DND-41 (cell line): ENCODE results near the gene DNLZ.
A peak's percentile ranks its signal among the peaks of the same experiment; 100 is the strongest.

ENCODE experiments used
- ATAC-seq: fragments of 200-7000 bp; cut with Tn5 transposase; 3 replicates; pipeline ENCODE4 v1.9.1; 2021; ENCODE audit warnings: low read depth; ENCODE audit not compliant: insufficient read depth
- DNase-seq: peaks from one replicate; pipeline ENCODE4 v3.0.0-alpha.2; 2020
- H2AFZ ChIP-seq: 2 replicates; pipeline ENCODE4 v1.6.0; 2012; ENCODE audit warnings: low read depth, low read length
- H3K27ac ChIP-seq: 2 replicates; pipeline ENCODE4 v1.5.1; 2012; ENCODE audit warnings: low read length, inconsistent platforms
- H3K27me3 ChIP-seq: fragments of 200-600 bp; sonication (generic); 2 replicates; pipeline ENCODE4 v1.6.0; 2012; ENCODE audit warnings: low read length, mild to moderate bottlenecking, inconsistent platforms; ENCODE audit not compliant: insufficient read depth, poor library complexity
- H3K36me3 ChIP-seq: 2 replicates; pipeline ENCODE4 v1.5.1; 2012; ENCODE audit warnings: low read length, inconsistent platforms; ENCODE audit not compliant: insufficient read depth
- H3K4me1 ChIP-seq: 2 replicates; pipeline ENCODE4 v1.5.1; 2012; ENCODE audit warnings: mild to moderate bottlenecking, low read length; ENCODE audit not compliant: insufficient read depth
- H3K4me2 ChIP-seq: 2 replicates; pipeline ENCODE4 v1.6.0; 2012; ENCODE audit warnings: mild to moderate bottlenecking, moderate library complexity, low read length, inconsistent platforms; ENCODE audit not compliant: insufficient read depth
- H3K4me3 ChIP-seq, 2 experiments: fragments of 200-600 bp in 1 of 2; shearing (Covaris generic) in 1 of 2; 2 replicates each; pipeline ENCODE4 v1.5.1; 2012 to 2016; ENCODE audit warnings: inconsistent platforms in 2 of 2, low read length in 2 of 2, mild to moderate bottlenecking in 2 of 2, low read depth in 1 of 2, moderate library complexity in 1 of 2
- H3K79me2 ChIP-seq: 2 replicates; pipeline ENCODE4 v1.6.0; 2012; ENCODE audit warnings: low read length, inconsistent platforms; ENCODE audit not compliant: insufficient read depth
- H3K9ac ChIP-seq: 2 replicates; pipeline ENCODE4 v1.6.0; 2012; ENCODE audit warnings: low read depth, mild to moderate bottlenecking, inconsistent platforms, low read length, moderate library complexity
- H3K9me3 ChIP-seq: 2 replicates; pipeline ENCODE4 v1.5.1; 2012; ENCODE audit warnings: low read length, moderate library complexity, mild to moderate bottlenecking, inconsistent platforms; ENCODE audit not compliant: insufficient read depth, severe bottlenecking
- H4K20me1 ChIP-seq: 2 replicates; pipeline ENCODE4 v1.6.0; 2012; ENCODE audit warnings: low read length; ENCODE audit not compliant: insufficient read depth
- EZH2 ChIP-seq: IDR thresholded peaks from 3 replicates; pipeline ENCODE4 v1.6.1; 2012; ENCODE audit warnings: borderline replicate concordance, low read depth, mild to moderate bottlenecking, moderate library complexity, low read length, inconsistent platforms; ENCODE audit not compliant: severe bottlenecking
- TF ChIP-seq, protein P1 (sequence below): IDR thresholded peaks from 2 replicates; pipeline ENCODE4 v1.5.1; 2012; ENCODE audit warnings: borderline replicate concordance, low read length, moderate library complexity, mild to moderate bottlenecking; ENCODE audit not compliant: poor library complexity, severe bottlenecking; ENCODE audit errors: extremely low read depth

Gene DNLZ

DNA sequence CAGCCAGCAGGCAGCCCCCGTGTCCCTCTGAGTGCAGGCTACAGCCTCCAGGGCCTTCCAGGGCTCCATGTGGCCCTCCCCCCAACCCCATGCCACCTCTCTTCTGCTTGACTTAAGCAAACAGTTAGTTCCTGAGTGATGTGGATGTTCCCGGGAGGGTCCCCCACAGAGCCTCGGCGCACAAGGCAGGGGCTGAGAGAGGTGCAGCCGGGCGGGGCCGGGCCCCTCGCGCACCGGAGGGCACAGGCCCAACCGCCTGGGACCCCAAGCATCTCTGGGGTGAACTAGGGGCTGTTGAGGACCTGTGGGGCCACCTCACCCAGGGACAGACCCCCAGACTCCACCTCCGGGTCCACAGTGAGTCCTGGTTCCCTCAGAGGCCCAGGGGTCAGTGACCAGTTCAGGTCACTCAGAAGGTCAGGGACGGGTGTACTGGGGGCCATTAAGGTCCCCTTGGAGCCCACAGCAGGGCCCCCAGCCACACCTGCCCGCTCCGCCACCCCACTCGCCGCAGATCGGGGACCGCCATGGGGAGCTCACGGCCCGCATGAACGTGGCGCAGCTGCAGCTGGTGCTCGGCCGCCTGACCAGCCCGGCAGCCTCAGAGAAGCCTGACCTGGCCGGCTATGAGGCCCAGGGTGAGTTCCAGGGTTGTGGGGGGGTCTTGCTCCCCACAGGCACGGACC, 23.0 kb downstream of the DNLZ start:
- H3K79me2 ChIP-seq = no peaks in the 10 kb centered on the region
- no peak overlapping the region for H2AFZ ChIP-seq
- no peaks in the 10 kb centered on the region for H3K4me1 ChIP-seq
- H3K36me3 ChIP-seq = peaks cover 4% of the 10 kb centered on the region; the same call in 1 of the 2 replicates
- H4K20me1 ChIP-seq = no peaks in the 10 kb centered on the region; the same call in 1 of the 2 replicates
- no peak overlapping the region for H3K27ac ChIP-seq
- no peak for DNase-seq
- TF ChIP-seq, protein P1, sequence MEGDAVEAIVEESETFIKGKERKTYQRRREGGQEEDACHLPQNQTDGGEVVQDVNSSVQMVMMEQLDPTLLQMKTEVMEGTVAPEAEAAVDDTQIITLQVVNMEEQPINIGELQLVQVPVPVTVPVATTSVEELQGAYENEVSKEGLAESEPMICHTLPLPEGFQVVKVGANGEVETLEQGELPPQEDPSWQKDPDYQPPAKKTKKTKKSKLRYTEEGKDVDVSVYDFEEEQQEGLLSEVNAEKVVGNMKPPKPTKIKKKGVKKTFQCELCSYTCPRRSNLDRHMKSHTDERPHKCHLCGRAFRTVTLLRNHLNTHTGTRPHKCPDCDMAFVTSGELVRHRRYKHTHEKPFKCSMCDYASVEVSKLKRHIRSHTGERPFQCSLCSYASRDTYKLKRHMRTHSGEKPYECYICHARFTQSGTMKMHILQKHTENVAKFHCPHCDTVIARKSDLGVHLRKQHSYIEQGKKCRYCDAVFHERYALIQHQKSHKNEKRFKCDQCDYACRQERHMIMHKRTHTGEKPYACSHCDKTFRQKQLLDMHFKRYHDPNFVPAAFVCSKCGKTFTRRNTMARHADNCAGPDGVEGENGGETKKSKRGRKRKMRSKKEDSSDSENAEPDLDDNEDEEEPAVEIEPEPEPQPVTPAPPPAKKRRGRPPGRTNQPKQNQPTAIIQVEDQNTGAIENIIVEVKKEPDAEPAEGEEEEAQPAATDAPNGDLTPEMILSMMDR = no peak
- no peak for TF ChIP-seq EZH2
- no peaks in the 10 kb centered on the region for H3K9me3 ChIP-seq
- no peak for ATAC-seq
- no peak overlapping the region for H3K4me3 ChIP-seq
- H3K27me3 ChIP-seq = no peaks in the 10 kb centered on the region
- no peak overlapping the region for H3K9ac ChIP-seq
- H3K4me2 ChIP-seq = no peak overlapping the region

DNA sequence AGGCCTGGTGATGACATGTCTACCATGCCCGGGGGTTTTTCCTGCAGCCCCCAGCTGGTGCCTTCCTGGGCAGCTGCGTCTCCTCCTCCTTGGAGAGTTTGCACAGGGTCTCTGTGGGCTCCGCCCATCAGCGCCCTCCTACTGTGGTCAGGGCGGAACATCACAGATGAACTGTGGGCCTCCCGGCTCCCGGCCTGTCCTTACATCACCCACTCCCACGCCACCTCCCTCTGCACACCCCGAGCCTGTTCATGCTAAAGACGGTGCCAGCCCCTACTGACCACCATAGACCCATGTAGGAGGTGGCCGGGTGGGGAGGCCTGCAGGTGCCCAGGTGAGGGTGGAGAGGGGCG, 23.6 kb downstream of the DNLZ start:
- Histone ChIP-seq H4K20me1 (no peaks in the 10 kb centered on the region; the same call in 1 of the 2 replicates), H3K4me3 (no peak overlapping the region), H3K79me2 (no peaks in the 10 kb centered on the region), H3K4me1 (no peaks in the 10 kb centered on the region), H3K27ac (no peak overlapping the region), H3K27me3 (no peaks in the 10 kb centered on the region), H3K4me2 (no peak overlapping the region), H3K9ac (no peak overlapping the region), H3K36me3 (peaks cover 4% of the 10 kb centered on the region; the same call in 1 of the 2 replicates), H3K9me3 (no peaks in the 10 kb centered on the region), H2AFZ (no peak overlapping the region)
- DNase-seq (no peak), ATAC-seq (no peak)
- no peak for TF ChIP-seq EZH2

- H3K27ac ChIP-seq = no peak overlapping the region
- no peaks in the 10 kb centered on the region; the same call in none of the 2 replicates for H4K20me1 ChIP-seq
- H2AFZ ChIP-seq = no peak overlapping the region
- no peaks in the 10 kb centered on the region for H3K9me3 ChIP-seq
- H3K79me2 ChIP-seq = no peaks in the 10 kb centered on the region
- DNase-seq (no peak), ATAC-seq (no peak)
- H3K9ac ChIP-seq = no peak overlapping the region
- H3K27me3 ChIP-seq = no peaks in the 10 kb centered on the region
- H3K36me3 ChIP-seq = peaks cover 4% of the 10 kb centered on the region; the same call in 1 of the 2 replicates
- H3K4me1 ChIP-seq = no peaks in the 10 kb centered on the region
- H3K4me2 ChIP-seq = no peak overlapping the region
- no peak for TF ChIP-seq EZH2
- TF ChIP-seq, protein P1 = peak; percentile 18
- no peak overlapping the region for H3K4me3 ChIP-seq
Measured at GRCh38 chr9:136339173-136339957, 24.2 kb downstream of the DNLZ start.

DNA sequence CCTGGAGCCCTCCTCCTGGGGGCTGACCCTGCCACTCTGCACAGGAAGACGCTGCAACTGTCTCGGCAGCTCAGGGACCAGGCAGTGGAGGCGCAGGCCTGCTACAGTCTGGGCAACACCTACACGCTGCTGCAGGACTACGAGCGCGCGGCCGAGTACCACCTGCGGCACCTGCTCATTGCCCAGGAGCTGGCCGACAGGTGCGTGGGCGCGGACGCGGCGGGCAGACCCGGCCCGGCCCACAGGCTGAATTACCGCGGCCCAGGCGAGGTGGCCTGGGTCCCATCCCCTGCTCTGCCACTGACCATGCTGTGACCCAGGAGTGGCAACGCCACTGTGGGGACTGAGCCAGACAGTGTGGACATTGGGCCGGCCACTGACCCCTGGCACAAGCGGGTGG, 25.0 kb downstream of the DNLZ start:
- no peak for DNase-seq
- Histone ChIP-seq H3K9me3 (no peaks in the 10 kb centered on the region), H3K4me1 (no peaks in the 10 kb centered on the region), H2AFZ (no peak overlapping the region), H3K27ac (no peak overlapping the region), H3K4me2 (no peak overlapping the region), H3K27me3 (no peaks in the 10 kb centered on the region), H3K36me3 (peaks cover 4% of the 10 kb centered on the region; the same call in 1 of the 2 replicates), H3K9ac (no peak overlapping the region), H3K79me2 (no peaks in the 10 kb centered on the region), H3K4me3 (no peak overlapping the region), H4K20me1 (no peaks in the 10 kb centered on the region; the same call in none of the 2 replicates)
- no peak for ATAC-seq
- no peak for TF ChIP-seq EZH2
- TF ChIP-seq, protein P1 = no peak
